ENCODE results near the gene TRIM67.

GRCh38 chr1:231213831-231214573 is 52.1 kb downstream of the TRIM67 start:
- no peak for TF ChIP-seq POLR2AphosphoS5 (IDR thresholded peaks at IDR 0.05)
- no peak for TF ChIP-seq EP300 (IDR thresholded peaks at IDR 0.05)

Data from stomach (tissue), 4 donors.